HG03521 (cell line): ENCODE results near the gene PHYKPL.

ENCODE experiments used
- ATAC-seq: cut with Tn5 transposase; IDR thresholded peaks from one replicate; pipeline ENCODE4 v1.9.1; 2021; ENCODE audit warnings: mild to moderate bottlenecking, moderate library complexity; ENCODE audit not compliant: unreplicated experiment

PHYKPL gene

DNA sequence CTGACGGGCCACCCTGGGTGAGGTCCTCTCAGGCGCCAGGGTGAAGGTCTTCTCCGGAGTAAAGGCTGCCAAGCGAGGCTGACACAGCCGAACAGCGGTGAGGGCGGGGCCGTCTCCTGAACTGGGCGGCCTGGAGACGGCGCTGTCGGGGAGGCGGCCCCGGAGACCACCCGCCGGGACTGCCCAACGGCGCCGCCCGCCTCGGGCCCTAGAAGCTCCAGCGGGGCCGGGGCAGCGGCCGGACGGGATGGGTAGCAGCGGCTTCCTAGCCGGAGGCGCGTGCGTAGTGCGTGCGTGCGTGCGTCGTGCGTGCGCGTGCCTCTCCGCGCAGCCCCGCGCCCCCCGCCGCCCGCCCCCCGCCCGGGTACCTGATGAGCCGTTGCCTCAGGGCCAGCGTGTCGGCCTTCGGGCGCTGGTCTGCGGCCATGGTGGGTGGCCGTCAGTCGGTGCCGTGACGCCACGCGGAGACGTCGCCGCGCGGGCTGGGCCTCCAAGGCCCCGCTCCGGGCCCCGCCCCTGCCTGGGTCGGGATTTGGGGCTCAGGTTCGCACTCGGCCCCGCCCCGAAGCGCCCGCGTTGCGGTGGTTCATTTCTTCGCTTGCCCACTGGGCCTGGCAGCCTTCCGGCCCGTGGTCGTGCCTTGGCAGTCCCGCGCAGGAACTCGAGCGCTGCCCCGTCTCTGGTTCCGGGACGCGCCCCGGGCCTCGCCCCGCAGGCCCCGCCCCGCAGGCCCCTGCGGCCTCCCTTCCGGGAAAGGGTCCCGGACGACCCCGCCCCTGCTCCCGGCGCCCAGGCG, at the start of gene PHYKPL:
Gene PHYKPL (minus strand): TSS at position 679 of the 796 bp plus-strand sequence. CDS start 252 bp downstream, at position 427.
- peak; percentile 53 for ATAC-seq

- no peak for ATAC-seq
Observed at GRCh38 chr5:178282391-178282790, 49.8 kb upstream of the PHYKPL start.

- ATAC-seq = no peak
Observed at GRCh38 chr5:178281331-178281730, 48.7 kb upstream of the PHYKPL start.

- no peak for ATAC-seq
Observed at GRCh38 chr5:178280631-178281030, 48.0 kb upstream of the PHYKPL start.

GRCh38 chr5:178279723-178280438, 47.3 kb upstream of the PHYKPL start:
- no peak for ATAC-seq

DNA sequence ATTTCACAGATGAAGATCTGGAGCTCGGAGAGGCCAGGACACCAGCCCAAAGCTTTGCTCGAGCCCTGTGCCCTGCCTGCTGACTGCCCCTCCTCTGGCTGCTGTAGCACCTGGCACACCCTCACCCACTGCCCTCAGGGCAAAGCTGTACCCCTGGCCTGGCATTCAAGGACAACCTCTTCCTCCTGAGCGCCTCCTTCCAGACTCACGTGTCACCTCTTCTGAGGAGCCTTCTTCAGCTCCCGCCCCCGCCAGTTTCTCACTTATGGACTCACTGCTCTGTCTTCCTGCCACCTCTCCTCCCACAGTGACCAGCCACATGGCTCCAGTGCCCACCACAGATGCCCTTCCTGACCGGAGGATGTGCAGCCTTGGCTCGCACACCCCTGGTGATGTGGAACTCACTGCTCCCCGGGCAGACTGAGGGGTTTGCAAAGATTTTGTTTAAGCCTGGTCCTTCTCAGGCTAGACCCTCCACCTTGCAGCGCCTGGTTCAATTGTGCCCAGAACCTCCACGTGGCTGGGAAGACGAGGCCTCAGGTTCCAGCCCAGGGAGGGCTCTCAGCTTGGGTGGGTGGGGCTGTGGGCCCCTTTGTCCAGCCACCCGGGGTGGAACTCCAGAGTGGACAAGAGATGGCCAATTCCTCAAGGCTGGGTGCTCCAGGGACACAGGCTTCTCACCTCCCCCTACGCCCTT, 46.6 kb upstream of the PHYKPL start:
- no peak for ATAC-seq

- ATAC-seq = no peak
Observed at GRCh38 chr5:178278358-178279023, 45.9 kb upstream of the PHYKPL start.

GRCh38 chr5:178277866-178278265, 45.3 kb upstream of the PHYKPL start:
- ATAC-seq = no peak

DNA sequence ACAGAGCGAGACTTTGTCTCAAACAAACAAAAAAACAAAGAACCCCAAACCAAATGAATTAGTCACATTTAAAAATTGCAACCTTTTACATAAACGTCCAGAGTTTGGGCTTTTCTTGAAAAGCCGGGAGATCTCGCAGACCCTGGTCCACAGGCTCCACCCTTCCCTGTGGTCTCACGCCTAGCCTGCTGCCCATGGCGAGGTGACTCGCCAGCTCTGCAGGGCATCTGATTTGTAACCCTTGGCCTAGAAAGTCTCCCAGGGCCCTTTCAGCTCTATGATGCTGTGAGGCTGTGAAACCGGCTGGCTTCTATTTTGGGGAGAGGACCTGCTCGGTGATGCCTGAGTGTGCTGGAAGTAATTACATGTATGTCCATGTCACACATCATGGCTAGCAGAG, 44.7 kb upstream of the PHYKPL start:
- ATAC-seq = no peak

DNA sequence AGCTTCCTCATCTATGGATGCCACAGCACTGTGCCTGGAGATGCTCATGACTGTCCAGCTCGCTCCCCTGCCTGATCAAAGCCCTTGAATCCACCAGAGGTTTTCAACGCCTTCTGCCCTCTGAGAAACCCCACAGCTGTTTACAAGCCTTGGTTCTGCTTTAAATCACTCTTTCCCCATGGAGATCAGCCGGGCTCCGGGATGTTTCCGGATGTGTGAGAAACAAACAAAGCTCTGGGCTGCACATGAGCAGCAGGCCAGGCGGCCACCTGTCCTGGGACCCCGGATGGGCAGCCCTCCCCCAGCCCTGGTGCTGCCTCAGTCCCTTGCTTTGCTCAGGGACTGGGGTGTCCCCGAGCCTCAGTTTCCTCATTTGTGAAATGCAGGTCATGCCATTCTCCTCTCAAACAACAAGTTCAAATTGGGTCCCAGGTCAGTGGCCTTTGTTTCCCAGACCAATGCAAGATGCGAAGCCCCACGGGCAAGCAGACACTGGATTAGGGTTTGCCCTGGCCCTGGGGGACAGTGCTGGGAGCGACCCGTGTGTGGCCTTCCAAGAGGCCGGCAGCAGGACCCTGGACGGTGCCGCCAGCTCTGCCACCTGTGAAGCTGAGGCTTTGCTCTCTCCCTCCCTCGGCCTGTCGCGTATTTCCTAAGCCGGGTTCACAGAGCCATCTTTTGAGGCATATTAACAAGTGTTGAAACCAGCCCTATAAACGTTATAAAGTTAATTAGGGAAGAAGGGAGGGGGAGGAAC, 42.4 kb upstream of the PHYKPL start:
- ATAC-seq = no peak

DNA sequence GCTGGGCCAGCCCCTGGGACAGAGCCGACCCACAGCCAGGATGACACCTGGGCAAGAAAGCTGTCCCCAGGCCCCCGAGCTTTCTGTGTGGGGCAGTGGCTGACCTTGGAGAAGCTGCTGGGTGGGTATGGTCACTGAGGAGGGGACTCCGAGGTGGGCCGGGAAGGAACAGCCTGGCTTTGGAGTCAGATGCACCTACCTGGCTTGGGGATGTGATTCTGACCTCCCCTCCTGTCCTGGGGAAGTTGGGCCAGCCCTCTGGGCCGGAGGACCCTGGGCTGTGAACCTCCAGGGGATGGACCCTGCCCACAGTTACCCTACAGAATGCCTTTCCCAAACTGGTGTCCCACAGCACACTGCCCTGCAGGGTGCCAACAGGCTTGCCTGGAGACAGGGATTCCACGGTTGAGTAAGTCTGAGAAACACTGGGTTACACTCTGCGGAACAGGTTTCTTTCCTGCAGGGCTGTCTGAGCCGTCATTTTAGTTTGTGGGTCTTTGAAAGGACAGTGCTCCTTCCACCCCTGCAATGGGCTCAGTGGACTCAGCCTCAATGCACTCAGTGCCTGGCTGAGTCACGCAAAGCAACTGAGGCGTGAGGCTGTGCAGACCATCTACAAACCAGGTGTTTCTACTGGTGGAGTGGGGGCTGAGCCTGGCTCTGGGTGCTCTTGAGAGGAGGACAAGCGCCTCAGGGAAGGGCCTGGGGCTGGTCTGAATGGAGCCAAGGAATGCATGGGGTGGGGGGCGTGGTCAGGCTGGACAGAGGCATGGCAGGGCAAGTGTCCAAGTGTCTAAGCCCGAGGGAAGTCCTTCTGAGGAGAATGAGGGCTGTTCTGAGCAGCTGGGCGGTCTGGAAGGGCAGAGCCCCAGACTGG, 41.3 kb upstream of the PHYKPL start:
- no peak for ATAC-seq

GRCh38 chr5:178273041-178273440, 40.4 kb upstream of the PHYKPL start:
- no peak for ATAC-seq

DNA sequence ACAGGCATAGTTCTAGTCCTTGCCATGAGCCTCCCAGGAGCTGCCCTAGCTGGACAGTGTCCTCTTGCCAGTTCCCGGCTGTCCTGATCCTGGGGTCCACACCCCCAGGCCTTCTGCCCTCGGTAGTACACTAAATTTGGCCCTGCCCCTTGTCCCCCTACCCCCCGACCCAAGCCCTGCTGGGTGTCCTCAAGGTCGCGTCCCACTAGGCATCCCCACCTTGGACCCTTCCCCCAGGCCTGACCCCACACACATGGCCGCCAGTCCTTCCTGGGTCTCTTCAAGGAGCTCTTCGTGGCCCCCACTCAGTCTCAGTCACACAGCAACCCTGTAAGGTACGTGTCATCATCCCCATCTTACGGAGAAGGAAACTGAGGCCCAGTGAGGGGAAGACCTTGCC, 40.0 kb upstream of the PHYKPL start:
- no peak for ATAC-seq

- no peak for ATAC-seq
Observed at GRCh38 chr5:178271726-178272479, 39.3 kb upstream of the PHYKPL start.

- ATAC-seq = no peak
Observed at GRCh38 chr5:178271231-178271630, 38.6 kb upstream of the PHYKPL start.

- no peak for ATAC-seq
Observed at GRCh38 chr5:178269499-178269898, 36.9 kb upstream of the PHYKPL start.

- ATAC-seq = no peak
Observed at GRCh38 chr5:178267876-178268275, 35.3 kb upstream of the PHYKPL start.

DNA sequence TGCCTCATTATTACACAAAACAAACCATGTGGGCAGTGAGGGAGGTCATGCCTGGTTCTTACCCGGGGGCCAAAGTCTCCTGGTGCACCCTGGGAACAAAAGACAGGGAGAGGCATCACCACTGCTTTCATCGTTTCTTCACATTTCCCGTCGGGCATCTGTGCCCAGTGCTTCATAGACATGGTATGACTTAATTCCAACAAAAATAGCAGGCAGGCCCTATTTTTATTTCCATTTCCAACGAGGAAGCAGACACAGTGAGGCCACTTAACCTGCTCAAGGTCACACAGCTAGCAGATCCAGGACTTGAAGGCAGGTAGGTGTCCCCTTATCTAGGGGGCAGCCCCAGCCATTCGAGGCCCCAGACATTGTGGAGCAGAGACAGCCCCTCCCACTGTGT, 34.6 kb upstream of the PHYKPL start:
- no peak for ATAC-seq

DNA sequence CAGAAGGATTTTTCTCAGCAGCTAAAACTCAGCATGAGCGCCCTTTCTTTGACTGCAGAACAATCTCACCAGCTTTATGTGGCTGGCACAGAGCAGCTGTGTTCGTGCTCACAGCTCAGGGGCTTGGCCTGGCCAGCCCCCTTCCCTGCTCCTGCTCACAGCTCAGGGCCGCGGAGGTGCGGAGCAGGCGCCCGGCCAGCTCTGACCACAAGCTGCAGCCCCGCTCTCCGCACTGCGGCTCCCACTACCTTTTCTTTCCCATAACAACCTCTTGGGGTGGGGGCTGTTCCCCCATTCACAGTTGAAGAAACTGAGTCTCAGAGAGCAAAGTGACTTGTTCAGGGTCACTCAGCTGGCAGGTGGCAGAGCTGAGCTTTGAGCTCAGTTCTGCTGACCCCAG, 34.0 kb upstream of the PHYKPL start:
- ATAC-seq = no peak
